Psoas muscle (tissue), 8 donors: ENCODE measurements around the gene SP1. TPM values are rescaled to one million over a fixed set of nuclear protein-coding genes. Genes with fewer than 3 reads are reported as not detected.
"Not testable (repeated sequence)": the region's sequence is repeated elsewhere in the genome, so short reads cannot be mapped to it uniquely, and the experiment has no call there.

Experiments
- ATAC-seq, 4 donors: fragments of 200-7000 bp; cut with Tn5 transposase; one replicate each; pipeline ENCODE4 v1.9.1; 2020; ENCODE audit warnings: moderate library complexity in 3 of 4, mild to moderate bottlenecking in 2 of 4
- DNase-seq, 2 donors: peaks; one replicate each; pipeline ENCODE4 v3.0.0-alpha.2; 2020
- H3K27ac ChIP-seq: fragments of 200-600 bp; one replicate; pipeline ENCODE4 v1.8.0; 2022
- H3K27me3 ChIP-seq, 3 donors: fragments of 200-600 bp in 1 of 3; one replicate each; pipeline versions ENCODE4 v1.6.1 to v1.8.0; 2013 to 2022; ENCODE audit warnings: low read length in 2 of 3, mild to moderate bottlenecking in 2 of 3, moderate library complexity in 1 of 3; ENCODE audit not compliant: insufficient read depth in 3 of 3
- H3K36me3 ChIP-seq, 2 donors: fragments of 200-600 bp in 1 of 2; one replicate each; pipeline versions ENCODE4 v1.6.1 to v1.8.0; 2013 to 2022; ENCODE audit warnings: low read depth in 1 of 2, mild to moderate bottlenecking in 1 of 2, moderate library complexity in 1 of 2; ENCODE audit not compliant: insufficient read depth in 1 of 2
- H3K4me1 ChIP-seq: fragments of 200-600 bp; one replicate; pipeline ENCODE4 v1.8.0; 2022
- H3K4me3 ChIP-seq: fragments of 200-600 bp; one replicate; pipeline ENCODE4 v1.8.0; 2022; ENCODE audit warnings: mild to moderate bottlenecking
- H3K9me3 ChIP-seq: fragments of 200-600 bp; one replicate; pipeline ENCODE4 v1.8.0; 2022
- CTCF ChIP-seq: fragments of 200-600 bp; IDR thresholded peaks from one replicate; pipeline ENCODE4 v1.8.0; 2022; ENCODE audit warnings: antibody characterized with exemption
- WGBS, 3 donors: extraction: QIAGEN DNeasy Blood & Tissue Kit; methylation state at CpG; one replicate each; pipeline versions ENCODE4 v1.1.6 to v1.1.7; 2013; 5-methylcytosine and 5-hydroxymethylcytosine counted together
- intact Hi-C, 2 donors: fragments of 100-400 bp; cut with DNase I; formaldehyde crosslinking; loops; one replicate each; pipeline versions ENCODE4 v1.11.0 to v1.14.2; 2022
- polyA plus RNA-seq, 3 donors: library from polyadenylated mRNA; stranded (reverse); fragments of 200-250 nt; gene quantifications; one replicate each; pipeline ENCODE4 v1.2.3, GENCODE V29; 2013
- total RNA-seq, 4 donors: library from RNA; stranded (reverse); fragmentation: NEBNext Ultra II Directional in 2 of 4; extraction: Animal tissue kit (Norgen Biotek cat#: 25700) in 2 of 4; gene quantifications; one replicate each; pipeline versions ENCODE4 v1.2.1 to v1.2.4, GENCODE V29; 2021 to 2023
- donor health status: healthy with polysubstance abuse.
- donor health status: DM: no; HTN: no; CAD: no; lungs with moderate emphysema.
- donor health status: Bipolar disorder and iron deficiency.
- donor health status: healthy.
- donor health status: DM: yes; HTN: yes; CAD: no.
- donor health status: DM: no; HTN: no; CAD: no.
- donor health status: DM: no; HTN: no; CAD: no.
- donor health status: DM: yes; HTN: yes; CAD: no.

SP1 gene
- total and polyA plus RNA-seq, 7 donors: 10.2 to 48.0 (median 39.0) TPM

- peaks cover 2 to 28% of the 10 kb centered on the region in 2 donors for H3K36me3 ChIP-seq
- ATAC-seq (peak; percentile 97 to 99 (median 98)), DNase-seq (peak; percentile 98 to 99)
- H3K9me3 ChIP-seq: no peaks in the 10 kb centered on the region
- H3K27ac ChIP-seq: peak within 1 kb of the TSS; percentile 88
- intact Hi-C loops: no loop called here
- WGBS, 3 donors: 0 to 1% (median 1%) methylated on average over 31 of the region's 31 CpGs
- no peak for TF ChIP-seq CTCF
- H3K27me3 ChIP-seq: no peaks in the 10 kb centered on the region
- peaks cover 11% of the 10 kb centered on the region for H3K4me1 ChIP-seq
- H3K4me3 ChIP-seq: peak within 1 kb of the TSS; percentile 85
These were observed 61.3 kb downstream of the SP1 start, which contains the start of gene PRR13 for GRCh38 chr12:53441040-53441833. Gene PRR13, plus strand, starts transcription at chr12:53441734. Its CDS starts 981 bp downstream, at chr12:53442715.

- Histone ChIP-seq H3K36me3 (peaks cover 2 to 46% of the 10 kb centered on the region in 2 donors), H3K9me3 (no peaks in the 10 kb centered on the region), H3K4me3 (no peak overlapping the region), H3K27me3 (no peaks in the 10 kb centered on the region), H3K27ac (no peak overlapping the region), H3K4me1 (peaks cover 11% of the 10 kb centered on the region)
- no peak for ATAC-seq
- intact Hi-C loops: no loop called here
- no peak for DNase-seq
- no peak for TF ChIP-seq CTCF
- WGBS, 3 donors: 94 to 97% (median 96%) methylated on average over 4 of the region's 4 CpGs
These were observed 64.0 kb downstream of the SP1 start for GRCh38 chr12:53443955-53444354.

GRCh38 chr12:53444593-53445325, 64.8 kb downstream of the SP1 start:
- intact Hi-C loops, ATAC-seq, H3K4me3 ChIP-seq, H3K27me3 ChIP-seq, H3K9me3 ChIP-seq, H3K27ac ChIP-seq, DNase-seq: not testable (repeated sequence)
- Histone ChIP-seq H3K4me1 (peaks cover 11% of the 10 kb centered on the region), H3K36me3 (peaks cover 2 to 46% of the 10 kb centered on the region in 2 donors)
- WGBS, 3 donors: 89 to 92% (median 91%) methylated on average over 11 of the region's 11 CpGs

- no peak for DNase-seq
- Histone ChIP-seq H3K27ac (no peak overlapping the region), H3K9me3 (no peaks in the 10 kb centered on the region), H3K4me1 (peaks cover 26% of the 10 kb centered on the region), H3K27me3 (no peaks in the 10 kb centered on the region), H3K4me3 (no peak overlapping the region), H3K36me3 (peaks cover 8 to 46% of the 10 kb centered on the region in 2 donors)
- no peak for TF ChIP-seq CTCF
- 87 to 93% (median 92%) methylated on average over 7 of the region's 7 CpGs for WGBS, 3 donors
- intact Hi-C loops: loop anchor here in 1 of 2 donors (5.0 kb wide), 2 partner anchors 46 to 229 kb away; partner anchors contain the start of gene MAP3K12
- ATAC-seq: no peak
These were observed 71.0 kb downstream of the SP1 start for GRCh38 chr12:53450936-53451335.

- TF ChIP-seq CTCF: peak; percentile 81
- ATAC-seq: peak; percentile 93 to 96 (median 94)
- intact Hi-C loops: loop anchor here in 1 of 2 donors (5.0 kb wide), 2 partner anchors 46 to 229 kb away; partner anchors contain the start of gene MAP3K12
- Histone ChIP-seq H3K4me1 (peaks cover 30% of the 10 kb centered on the region), H3K27ac (peak within 1 kb of the TSS; percentile 93), H3K9me3 (no peaks in the 10 kb centered on the region), H3K27me3 (no peaks in the 10 kb centered on the region), H3K4me3 (peak within 1 kb of the TSS; percentile 83), H3K36me3 (peaks cover 14 to 46% of the 10 kb centered on the region in 2 donors)
- WGBS, 3 donors: 0% methylated on average over 27 to 32 of the region's 32 CpGs
- peak; percentile 98 to 99 for DNase-seq
These were observed 71.7 kb downstream of the SP1 start, which contains the start of gene PCBP2 for GRCh38 chr12:53451661-53452158. Gene PCBP2, plus strand, starts transcription at chr12:53452102. Its CDS starts 2,699 bp downstream, at chr12:53454801.
